Measurements from ENCODE around the gene DDR2.
"Not testable (repeated sequence)": the region's sequence is repeated elsewhere in the genome, so short reads cannot be mapped to it uniquely, and the experiment has no call there.

GRCh38 chr1:162582901-162583300, 49.4 kb upstream of the DDR2 start:
- TF ChIP-seq, protein P1, sequence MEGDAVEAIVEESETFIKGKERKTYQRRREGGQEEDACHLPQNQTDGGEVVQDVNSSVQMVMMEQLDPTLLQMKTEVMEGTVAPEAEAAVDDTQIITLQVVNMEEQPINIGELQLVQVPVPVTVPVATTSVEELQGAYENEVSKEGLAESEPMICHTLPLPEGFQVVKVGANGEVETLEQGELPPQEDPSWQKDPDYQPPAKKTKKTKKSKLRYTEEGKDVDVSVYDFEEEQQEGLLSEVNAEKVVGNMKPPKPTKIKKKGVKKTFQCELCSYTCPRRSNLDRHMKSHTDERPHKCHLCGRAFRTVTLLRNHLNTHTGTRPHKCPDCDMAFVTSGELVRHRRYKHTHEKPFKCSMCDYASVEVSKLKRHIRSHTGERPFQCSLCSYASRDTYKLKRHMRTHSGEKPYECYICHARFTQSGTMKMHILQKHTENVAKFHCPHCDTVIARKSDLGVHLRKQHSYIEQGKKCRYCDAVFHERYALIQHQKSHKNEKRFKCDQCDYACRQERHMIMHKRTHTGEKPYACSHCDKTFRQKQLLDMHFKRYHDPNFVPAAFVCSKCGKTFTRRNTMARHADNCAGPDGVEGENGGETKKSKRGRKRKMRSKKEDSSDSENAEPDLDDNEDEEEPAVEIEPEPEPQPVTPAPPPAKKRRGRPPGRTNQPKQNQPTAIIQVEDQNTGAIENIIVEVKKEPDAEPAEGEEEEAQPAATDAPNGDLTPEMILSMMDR (IDR thresholded peaks at IDR 0.05; ENCODE audit: low read depth, low read length), result not testable (repeated sequence)
- TF ChIP-seq EZH2phosphoT487 (IDR thresholded peaks at IDR 0.05; ENCODE audit: low read depth), result not testable (repeated sequence)

Data from OCI-LY3 (cell line).